Tibial nerve (tissue), 3 donors: ENCODE results near the gene RAB42.

Experiments used
- CTCF ChIP-seq, 5 experiments: fragments of 200-600 bp in 3 of 5; fragments of 450-650 bp in 2 of 5; sonication (generic) in 3 of 5; IDR thresholded peaks; one replicate each; pipeline ENCODE4 v1.5.1; 2016 to 2019; ENCODE audit warnings: antibody characterized with exemption in 5 of 5, mild to moderate bottlenecking in 3 of 5, moderate library complexity in 2 of 5
- POLR2A ChIP-seq, 2 donors: fragments of 450-650 bp; IDR thresholded peaks; one replicate each; pipeline ENCODE4 v1.6.1; 2017; ENCODE audit warnings: antibody characterized with exemption in 2 of 2, mild to moderate bottlenecking in 2 of 2, moderate library complexity in 2 of 2

- no peak for TF ChIP-seq CTCF (IDR thresholded peaks at IDR 0.05)
- no peak for TF ChIP-seq POLR2A (IDR thresholded peaks at IDR 0.05)
Measured at GRCh38 chr1:28592321-28593071, 431 bp downstream of the RAB42 start.
